Keratinocyte (primary cell): Measurements from ENCODE around the gene ADSS2.

Experiments used
- CTCF ChIP-seq, 3 experiments: IDR thresholded peaks in 1 of 3; conservative IDR thresholded peaks in 1 of 3; optimal IDR thresholded peaks in 1 of 3; 2 replicates in 2 of 3; 3 replicates in 1 of 3; pipeline versions ENCODE3 to v1.5.1; 2011; ENCODE audit warnings: low read length in 3 of 3, mild to moderate bottlenecking in 3 of 3, moderate library complexity in 2 of 3, control low read depth in 1 of 3, inconsistent platforms in 1 of 3; ENCODE audit not compliant: insufficient read depth in 2 of 3; ENCODE audit errors: extremely low read depth in 1 of 3
- EZH2 ChIP-seq: IDR thresholded peaks from one replicate; pipeline ENCODE4 v1.6.1; 2012; ENCODE audit warnings: inconsistent platforms, mild to moderate bottlenecking, low read length, moderate library complexity

GRCh38 chr1:244384066-244384465, 67.6 kb downstream of the ADSS2 start:
- TF ChIP-seq CTCF (optimal IDR thresholded peaks at IDR 0.05 in 1 of 3, IDR thresholded peaks at IDR 0.05 in 1 of 3, conservative IDR thresholded peaks at IDR 0.05 in 1 of 3; ENCODE audit: extremely low read depth in 1 of 3, insufficient read depth in 2 of 3, low read length in 3 of 3), result no peak
- TF ChIP-seq EZH2, result no peak
